Stimulated activated CD4-positive, alpha-beta T cell treated with anti-CD3 and anti-CD28 coated beads, Interleukin-4, amount 100 ng/mL, for 1 hour (primary cell): Measurements from ENCODE around the gene CCSER1.
"Not testable (repeated sequence)": the region's sequence is repeated elsewhere in the genome, so short reads cannot be mapped to it uniquely, and the experiment has no call there.

Source experiments
- DNase-seq: peaks from one replicate; pipeline ENCODE4 v3.0.0-alpha.2; 2020

Gene CCSER1

GRCh38 chr4:91454111-91454510, 1326.9 kb downstream of the CCSER1 start:
- no peak for DNase-seq

DNA sequence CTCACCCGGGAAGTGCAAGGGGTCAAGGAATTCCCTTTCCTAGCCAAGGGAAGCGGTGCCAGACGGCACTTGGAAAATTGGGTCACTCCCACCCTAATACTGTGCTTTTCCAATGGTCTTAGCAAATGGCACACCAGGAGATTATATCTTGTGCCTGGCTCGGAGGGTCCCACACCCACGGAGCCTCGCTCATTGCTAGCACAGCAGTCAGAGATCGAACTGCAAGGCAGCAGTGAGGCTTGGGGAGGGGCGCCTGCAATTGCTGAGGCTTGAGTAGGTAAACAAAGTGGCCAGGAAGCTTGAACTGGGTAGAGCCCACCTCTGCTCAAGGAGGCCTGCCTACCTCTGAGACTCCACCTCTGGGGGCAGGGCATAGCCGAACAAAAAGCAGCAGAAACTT, 1335.4 kb downstream of the CCSER1 start:
- not testable (repeated sequence) for DNase-seq

DNA sequence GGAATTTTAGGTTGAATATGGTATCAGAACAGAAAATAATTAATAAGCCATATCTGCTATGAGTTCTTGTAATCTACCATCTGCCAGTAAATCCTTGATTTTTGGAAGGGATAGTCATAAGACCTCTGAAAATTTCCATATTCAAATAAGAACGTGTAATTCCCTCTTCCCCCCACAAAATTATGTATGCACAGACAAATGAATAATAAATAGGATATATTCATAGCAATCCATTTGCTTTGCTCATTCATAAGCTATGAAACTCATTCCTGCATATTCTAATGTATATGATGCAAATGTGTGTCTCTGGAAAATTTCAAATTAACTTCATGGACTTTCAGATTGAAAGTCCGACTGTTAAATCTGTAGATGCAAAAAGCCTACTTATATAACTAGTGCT, 1343.5 kb downstream of the CCSER1 start:
- DNase-seq, result no peak

DNA sequence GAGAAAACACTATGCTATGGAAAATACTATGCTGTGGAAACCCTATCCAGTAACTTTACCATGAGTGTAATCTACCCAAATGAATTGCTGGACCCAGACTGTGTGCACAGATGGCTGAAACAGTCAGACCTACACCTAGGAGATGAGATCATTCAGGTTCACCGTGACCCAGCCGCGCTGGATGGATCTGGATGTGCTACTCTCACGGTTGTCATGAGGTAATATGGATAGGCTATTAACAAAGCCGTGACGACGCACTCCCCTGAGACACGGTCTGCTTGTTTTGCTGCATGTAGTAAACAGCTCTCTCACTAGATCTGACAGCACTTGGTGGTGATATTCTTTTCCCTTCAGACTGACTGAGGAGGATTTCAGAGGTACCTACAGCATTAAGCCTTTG, 1344.1 kb downstream of the CCSER1 start:
- no peak for DNase-seq

DNA sequence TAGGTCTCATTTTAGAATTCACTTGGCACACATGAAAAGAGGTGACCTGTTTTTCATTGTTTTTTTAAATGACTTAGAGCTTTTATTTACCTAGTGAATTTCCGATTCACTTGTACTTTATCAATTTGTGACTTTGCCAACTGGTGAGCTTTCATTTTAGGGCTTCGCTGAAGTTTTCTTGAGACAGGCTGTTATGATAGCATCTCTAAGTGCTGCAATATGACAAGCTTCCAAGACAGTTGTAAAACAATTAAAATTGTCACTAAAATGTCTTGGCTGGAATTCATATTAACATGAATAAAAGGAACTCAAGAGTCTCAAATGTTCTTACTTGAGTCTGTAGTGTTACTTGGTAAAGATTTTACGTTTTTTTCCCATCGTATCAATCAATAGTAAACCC, 1344.9 kb downstream of the CCSER1 start:
- no peak for DNase-seq

- DNase-seq, result no peak
Measured at GRCh38 chr4:91485415-91485814, 1358.2 kb downstream of the CCSER1 start.

- DNase-seq, result no peak
Measured at GRCh38 chr4:91488946-91489345, 1361.8 kb downstream of the CCSER1 start.

DNA sequence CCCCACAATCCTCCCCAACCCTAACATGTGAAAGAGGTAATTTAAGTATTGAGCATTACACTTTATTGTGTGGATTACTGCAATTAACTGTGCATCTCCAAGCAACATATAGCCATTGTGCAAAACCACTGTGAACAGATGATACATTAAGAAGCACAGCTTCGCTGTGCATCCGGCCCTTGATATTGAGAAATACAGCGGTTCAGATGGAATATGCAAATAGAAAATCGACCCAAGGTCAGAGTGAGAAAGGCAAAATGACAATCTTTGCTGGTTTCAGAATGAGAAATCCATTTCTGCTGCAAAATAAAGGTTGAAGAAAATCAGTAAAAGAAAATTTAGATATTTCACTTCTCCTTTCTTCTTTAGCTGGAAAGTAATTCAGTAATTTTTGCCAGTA, 1370.7 kb downstream of the CCSER1 start:
- no peak for DNase-seq

DNA sequence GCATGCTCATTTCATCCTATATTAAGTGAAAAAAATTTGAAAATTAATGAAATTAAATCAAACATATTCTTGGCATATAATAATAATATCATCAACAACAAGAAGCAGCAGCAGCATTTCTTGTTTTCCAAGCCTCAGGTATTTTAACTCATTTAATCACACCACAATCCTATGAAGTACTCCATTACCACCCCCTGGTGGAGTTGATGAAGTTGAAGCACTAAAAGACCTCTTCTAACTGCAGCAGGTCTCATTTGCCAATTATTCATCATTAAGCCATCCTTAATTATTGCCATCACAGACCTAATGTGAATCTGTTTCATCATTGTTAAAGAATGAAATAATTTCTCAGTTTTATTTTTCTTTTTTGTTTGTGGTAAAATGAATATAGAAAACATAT, 1375.2 kb downstream of the CCSER1 start:
- no peak for DNase-seq

- DNase-seq, result no peak
Measured at GRCh38 chr4:91513326-91513725, 1386.1 kb downstream of the CCSER1 start.

GRCh38 chr4:91519155-91519554, 1392.0 kb downstream of the CCSER1 start:
- DNase-seq, result no peak

- DNase-seq, result no peak
Measured at GRCh38 chr4:91525621-91526020, 1398.4 kb downstream of the CCSER1 start.

- no peak for DNase-seq
Measured at GRCh38 chr4:91527056-91527455, 1399.9 kb downstream of the CCSER1 start.

DNA sequence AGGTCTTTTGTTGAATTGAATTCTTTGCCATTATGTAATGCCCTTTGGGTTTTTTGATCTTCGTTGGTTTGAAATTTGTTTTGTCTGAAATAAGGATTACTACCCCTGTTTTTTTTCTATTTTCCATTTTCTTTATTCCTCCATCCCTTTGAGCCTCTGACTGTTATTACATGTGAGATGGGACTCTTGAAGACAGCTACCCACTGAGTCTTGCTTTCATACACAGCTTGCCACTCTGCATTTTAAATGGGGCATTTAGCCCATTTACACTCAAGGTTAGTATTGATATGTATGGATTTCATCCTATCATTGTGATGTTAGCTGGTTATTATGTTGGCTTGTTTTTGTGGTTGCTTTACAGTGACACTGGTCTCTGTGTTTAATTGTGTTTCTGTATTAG, 1440.4 kb downstream of the CCSER1 start:
- DNase-seq, result no peak

DNA sequence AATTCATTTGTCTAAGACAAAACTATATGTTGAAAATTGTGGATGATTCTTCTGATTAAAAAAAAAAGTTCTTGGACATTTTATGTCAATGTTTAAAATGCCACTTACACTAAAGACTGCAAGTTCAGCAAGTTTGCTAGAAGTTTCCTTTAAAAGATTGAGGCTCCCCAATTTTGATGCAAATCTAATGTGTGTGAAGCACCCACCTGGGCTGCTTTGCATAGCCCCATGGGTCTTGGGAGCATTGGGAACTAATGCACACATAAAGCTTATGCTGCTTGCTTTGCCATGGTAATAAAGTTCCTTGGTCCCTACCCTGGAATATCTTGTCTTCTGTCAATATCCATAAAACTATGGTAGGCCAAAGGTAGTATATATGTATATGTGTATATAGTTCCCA, 1450.7 kb downstream of the CCSER1 start:
- no peak for DNase-seq

DNA sequence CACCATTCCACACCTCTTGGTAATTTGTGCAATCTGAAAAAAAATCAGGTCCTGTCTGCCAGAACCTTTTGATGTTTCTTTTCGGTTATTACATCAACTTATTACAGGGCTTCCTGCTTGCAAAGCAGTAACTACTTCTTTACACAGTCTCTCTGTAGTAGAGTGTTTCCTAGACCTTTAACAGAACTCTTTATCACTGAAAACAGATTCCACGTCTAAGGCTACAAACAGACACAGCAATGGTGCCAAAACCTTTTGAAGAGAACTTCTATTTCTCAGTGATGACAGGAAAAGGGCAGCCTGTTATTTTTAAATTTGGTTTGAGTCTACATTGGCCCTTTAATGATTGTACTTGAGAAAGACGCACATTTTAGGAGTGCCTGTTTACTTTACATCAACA, 1463.1 kb downstream of the CCSER1 start:
- DNase-seq, result no peak

GRCh38 chr4:91592125-91592524, 1464.9 kb downstream of the CCSER1 start:
- DNase-seq, result no peak

DNA sequence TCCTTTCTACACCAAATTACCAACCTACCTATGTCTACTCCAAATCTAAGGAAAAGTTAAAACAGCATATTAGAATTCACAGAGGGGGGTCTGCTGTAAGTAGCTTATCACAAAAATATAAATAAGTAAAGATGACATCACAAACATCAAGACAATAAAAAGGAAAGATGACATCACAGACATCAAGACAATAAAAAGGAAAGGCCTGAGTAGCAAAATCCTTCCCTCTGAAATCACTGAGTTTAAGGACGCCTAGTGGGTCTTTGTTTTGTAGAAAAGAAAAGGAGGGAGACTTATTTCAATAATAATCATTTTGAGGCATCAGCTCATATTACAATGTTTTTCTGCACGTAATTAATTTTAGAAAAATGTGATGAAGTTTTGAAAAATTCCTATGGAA, 1469.5 kb downstream of the CCSER1 start:
- DNase-seq, result no peak

DNA sequence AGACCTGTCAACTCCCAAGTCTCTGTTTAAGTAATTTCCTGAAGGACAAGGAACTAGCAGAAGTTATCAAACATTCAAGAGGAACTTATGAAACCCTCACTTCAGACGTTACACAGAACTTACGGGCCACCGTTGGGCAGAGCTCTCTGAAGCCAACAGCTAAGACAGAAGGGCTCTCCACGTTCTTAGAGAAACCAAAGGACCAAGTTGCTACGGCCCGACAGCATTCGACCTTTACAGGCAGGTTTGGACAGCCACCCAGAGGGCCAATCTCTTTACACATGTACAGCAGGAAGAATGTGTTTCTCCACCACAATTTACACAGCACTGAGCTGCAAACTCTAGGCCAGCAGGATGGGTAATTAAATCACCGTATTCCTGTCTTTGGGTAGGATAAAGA, 1471.5 kb downstream of the CCSER1 start:
- DNase-seq, result no peak

DNA sequence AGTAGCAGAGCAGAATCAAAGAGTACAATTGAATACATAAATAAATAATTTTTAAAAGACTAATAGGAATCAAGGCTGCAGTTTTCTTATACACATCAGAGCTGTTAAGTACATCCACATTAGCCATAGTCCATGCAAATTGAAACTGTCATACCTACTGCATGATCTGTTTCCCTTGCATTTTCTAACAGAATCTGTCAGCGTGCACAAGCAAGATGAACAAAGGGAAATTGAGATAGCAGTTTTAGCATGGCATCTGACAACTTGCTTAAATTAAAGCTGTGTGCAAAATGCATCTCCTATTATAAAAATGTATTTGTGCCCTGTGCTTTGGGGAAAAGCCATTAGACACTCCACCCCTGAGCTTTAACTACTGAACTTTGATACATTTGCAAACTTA, 1473.1 kb downstream of the CCSER1 start:
- DNase-seq, result no peak

DNA sequence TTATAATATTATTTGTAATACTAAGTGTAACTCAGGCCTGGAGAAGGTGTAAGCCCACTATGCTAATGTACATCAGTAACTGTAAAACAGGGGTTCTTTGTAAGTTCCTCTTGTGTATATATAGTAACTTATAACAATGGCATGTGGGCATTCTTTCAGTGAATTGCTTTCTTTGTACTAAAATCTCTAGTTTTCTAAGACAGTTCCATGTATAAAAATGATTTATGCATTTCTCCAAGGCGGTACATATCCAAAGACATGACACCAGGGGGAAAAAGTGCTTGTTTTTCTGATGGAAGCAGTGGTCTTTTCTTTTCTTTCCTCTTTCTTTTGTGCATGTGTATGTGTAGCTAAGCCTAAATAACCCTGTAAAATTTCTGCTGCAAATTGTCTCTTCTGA, 1474.2 kb downstream of the CCSER1 start:
- DNase-seq, result no peak

DNA sequence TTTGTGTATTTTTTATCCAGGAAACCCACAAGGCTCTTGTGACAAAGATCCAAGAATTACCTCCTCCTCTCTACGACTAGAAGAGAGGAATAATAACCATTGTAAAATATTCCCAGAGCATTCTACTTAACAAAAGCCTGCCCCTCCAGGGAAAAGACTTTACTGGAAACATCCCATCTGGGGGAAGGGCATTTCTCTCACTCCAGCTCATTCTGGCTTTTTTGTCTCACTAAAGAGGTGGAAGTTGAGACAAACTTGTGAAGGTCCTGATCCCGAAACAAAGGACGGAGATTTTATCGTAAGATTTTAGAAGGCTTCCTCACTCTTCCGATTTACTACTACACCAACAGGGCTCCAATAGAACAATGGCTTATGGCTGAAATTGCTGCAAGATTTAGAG, 1484.6 kb downstream of the CCSER1 start:
- DNase-seq, result no peak

DNA sequence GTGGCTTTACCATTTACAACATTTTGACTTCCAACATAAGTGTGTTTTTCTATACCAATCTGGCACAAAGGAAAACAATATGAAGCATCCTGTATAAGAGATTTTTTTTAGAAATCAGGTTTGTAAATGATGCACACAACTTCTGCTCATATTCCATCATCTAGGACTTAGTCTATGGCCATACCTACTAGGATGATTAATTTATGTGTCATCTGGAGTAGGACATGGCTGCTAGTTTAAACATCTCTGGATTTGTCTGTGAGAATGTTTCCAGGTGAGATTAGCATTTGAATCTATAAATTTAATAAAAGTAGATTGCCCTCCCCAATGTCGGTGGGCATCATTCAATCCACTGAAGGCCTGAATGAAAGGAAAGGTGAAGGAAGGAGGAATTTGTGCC, 1493.8 kb downstream of the CCSER1 start:
- no peak for DNase-seq

DNA sequence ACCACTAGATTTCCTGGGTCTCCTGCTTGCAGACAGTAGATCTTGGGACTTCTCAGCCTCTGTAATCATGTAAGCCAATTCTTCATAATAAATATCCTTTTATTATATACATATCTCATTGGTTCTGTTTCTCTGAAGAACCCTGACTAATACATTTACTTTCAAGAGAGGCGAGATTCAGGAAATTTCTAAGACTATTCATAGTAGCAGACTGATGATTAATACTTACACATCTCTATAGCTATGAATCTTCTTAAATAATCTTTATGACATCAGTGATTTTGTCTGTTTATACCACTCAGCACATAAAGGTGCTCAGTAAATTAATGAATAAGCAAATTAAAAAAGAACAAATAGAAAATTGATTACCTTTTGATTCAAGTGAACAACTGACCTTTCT, 1494.3 kb downstream of the CCSER1 start:
- DNase-seq, result no peak

- DNase-seq, result no peak
Measured at GRCh38 chr4:91622925-91623602, 1495.9 kb downstream of the CCSER1 start.

DNA sequence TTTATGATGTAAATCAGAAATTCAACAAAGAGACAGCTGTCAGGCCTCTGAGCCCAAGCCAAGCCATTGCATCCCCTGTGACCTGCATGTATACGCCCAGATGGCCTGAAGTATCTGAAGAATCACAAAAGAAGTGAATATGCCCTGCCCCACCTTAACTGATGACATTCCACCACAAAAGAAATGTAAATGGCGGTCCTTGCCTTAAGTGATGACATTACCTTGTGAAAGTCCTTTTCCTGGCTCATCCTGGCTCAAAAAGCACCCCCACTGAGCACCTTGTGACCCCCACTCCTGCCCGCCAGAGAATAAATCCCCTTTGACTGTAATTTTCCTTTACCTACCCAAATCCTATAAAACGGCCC, 1496.4 kb downstream of the CCSER1 start:
- DNase-seq, result not testable (repeated sequence)
